GM19463 (cell line): ENCODE data around the gene TGFBR1.
"Not testable (repeated sequence)": the region's sequence is repeated elsewhere in the genome, so short reads cannot be mapped to it uniquely, and the experiment has no call there.

Source experiments
- ATAC-seq: cut with Tn5 transposase; IDR thresholded peaks from one replicate; pipeline ENCODE4 v1.9.1; 2021; ENCODE audit warnings: mild to moderate bottlenecking, moderate library complexity; ENCODE audit not compliant: unreplicated experiment

The TGFBR1 gene

GRCh38 chr9:99075246-99075912 is 29.5 kb upstream of the TGFBR1 start:
- no peak for ATAC-seq

- ATAC-seq, result no peak
Measured at GRCh38 chr9:99076030-99076429, 28.9 kb upstream of the TGFBR1 start.

- no peak for ATAC-seq
Measured at GRCh38 chr9:99076483-99077171, 28.3 kb upstream of the TGFBR1 start.

- ATAC-seq, result no peak
Measured at GRCh38 chr9:99078717-99079116, 26.2 kb upstream of the TGFBR1 start.

- ATAC-seq, result no peak
Measured at GRCh38 chr9:99079542-99079941, 25.4 kb upstream of the TGFBR1 start.

- ATAC-seq, result no peak
Measured at GRCh38 chr9:99083051-99083450, 21.9 kb upstream of the TGFBR1 start.

- no peak for ATAC-seq
Measured at GRCh38 chr9:99085949-99086948, 18.7 kb upstream of the TGFBR1 start.

GRCh38 chr9:99087462-99087861 is 17.5 kb upstream of the TGFBR1 start:
- no peak for ATAC-seq

GRCh38 chr9:99090336-99091130 is 14.4 kb upstream of the TGFBR1 start:
- ATAC-seq, result no peak

- ATAC-seq, result no peak
Measured at GRCh38 chr9:99092643-99093491, 12.0 kb upstream of the TGFBR1 start.

GRCh38 chr9:99093492-99093791 is 11.5 kb upstream of the TGFBR1 start:
- no peak for ATAC-seq

- no peak for ATAC-seq
Measured at GRCh38 chr9:99095565-99095964, 9.3 kb upstream of the TGFBR1 start.

GRCh38 chr9:99096409-99096808 is 8.5 kb upstream of the TGFBR1 start:
- ATAC-seq, result no peak

GRCh38 chr9:99099806-99100585 is 4.9 kb upstream of the TGFBR1 start:
- ATAC-seq, result not testable (repeated sequence)

GRCh38 chr9:99101271-99101670 is 3.6 kb upstream of the TGFBR1 start:
- no peak for ATAC-seq

GRCh38 chr9:99101812-99102211 is 3.1 kb upstream of the TGFBR1 start:
- no peak for ATAC-seq

GRCh38 chr9:99103054-99103895 is 1.6 kb upstream of the TGFBR1 start:
- ATAC-seq, result no peak

- no peak for ATAC-seq
Measured at GRCh38 chr9:99103901-99104458, 933 bp upstream of the TGFBR1 start.
